Transverse colon (tissue), 4 donors: Measurements from ENCODE around the gene RECK.

Experiments used
- CTCF ChIP-seq, 5 experiments: fragments of 200-600 bp in 3 of 5; fragments of 450-650 bp in 2 of 5; sonication (generic) in 3 of 5; IDR thresholded peaks; 1 replicate in 2 of 5; 2 replicates in 3 of 5; pipeline ENCODE4 v1.5.1; 2016 to 2017; ENCODE audit warnings: antibody characterized with exemption in 5 of 5, inconsistent platforms in 3 of 5, mild to moderate bottlenecking in 2 of 5, moderate library complexity in 1 of 5
- EP300 ChIP-seq: sonication (generic); formaldehyde crosslinking; IDR thresholded peaks from one replicate; pipeline ENCODE4 v1.6.1; 2017; ENCODE audit warnings: antibody characterized with exemption, low read depth
- POLR2A ChIP-seq: fragments of 450-650 bp; IDR thresholded peaks from one replicate; pipeline ENCODE4 v1.6.1; 2016; ENCODE audit warnings: antibody characterized with exemption, mild to moderate bottlenecking, moderate library complexity
- POLR2AphosphoS5 ChIP-seq, 3 donors: sonication (generic); formaldehyde crosslinking; IDR thresholded peaks; one replicate each; pipeline ENCODE4 v1.6.1; 2016; ENCODE audit warnings: antibody characterized with exemption in 3 of 3

GRCh38 chr9:36007316-36007708 lies 29.4 kb upstream of the RECK start:
- TF ChIP-seq CTCF (IDR thresholded peaks at IDR 0.05): no peak
- no peak for TF ChIP-seq POLR2A
- TF ChIP-seq EP300: no peak
- no peak for TF ChIP-seq POLR2AphosphoS5 (IDR thresholded peaks at IDR 0.05)
